K562 (cell line): Measurements from ENCODE around the gene LRP1. TPM values are rescaled to one million over a fixed set of nuclear protein-coding genes. Genes with fewer than 3 reads are reported as not detected.
A peak's percentile ranks its signal among the peaks of the same experiment; 100 is the strongest.

Experiments used
- ATAC-seq: fragments of 200-7000 bp; cut with Tn5 transposase; 3 replicates; pipeline ENCODE4 v1.9.1; 2020; ENCODE audit warnings: moderate library complexity
- BruUV-seq: library from RNA; stranded (reverse); fragments of 400-500 nt; replicated peaks from 2 replicates; lab custom pipeline; 2021; lab: Mats Ljungman, UMichigan
- CTCF ChIA-PET: fragments of 300-600 bp; formaldehyde crosslinking; extraction: SDS; loops from one replicate; lab custom pipeline; 2021; ENCODE audit warnings: low intra/inter-chr PET ratio; lab: Yijun Ruan, JAX
- POLR2A ChIA-PET: fragments of 300-600, 350-650 bp; sonication (Branson Sonifier 250); formaldehyde crosslinking; extraction: SDS; loops from one replicate; lab custom pipeline; 2021; ENCODE audit warnings: antibody characterized with exemption, inconsistent platforms; lab: Yijun Ruan, JAX
- DNase-seq, 4 experiments: peaks; one replicate each; pipeline versions ENCODE4 v3.0.0 to v3.0.0-alpha.2; 2011 to 2018; ENCODE audit warnings: low spot score in 3 of 4, mixed read lengths in 3 of 4; ENCODE audit errors: extremely low read depth in 1 of 4
- FAIRE-seq: peaks from 2 replicates; lab custom pipeline; 2011; peaks lifted over from hg19 to GRCh38; lab: Jason Lieb, UNC
- H2AFZ ChIP-seq: 2 replicates; pipeline ENCODE4 v1.6.0; 2011; ENCODE audit warnings: low read depth, low read length, control low read depth, inconsistent platforms
- H3K27ac ChIP-seq: fragments of 200-600 bp; 3 replicates; pipeline ENCODE4 v1.8.0; 2011; ENCODE audit warnings: low read depth, mild to moderate bottlenecking, control low read depth, inconsistent platforms, low read length, moderate library complexity, mixed read lengths; ENCODE audit errors: extremely low read depth
- H3K27me3 ChIP-seq, 2 experiments: fragments of 300-600 bp in 1 of 2; 2 replicates in 1 of 2; 3 replicates in 1 of 2; pipeline versions ENCODE4 v1.6.0 to v1.8.0; 2011; ENCODE audit warnings: inconsistent platforms in 2 of 2, low read length in 2 of 2, mild to moderate bottlenecking in 1 of 2, mixed read lengths in 1 of 2, moderate library complexity in 1 of 2; ENCODE audit not compliant: control insufficient read depth in 2 of 2, insufficient read depth in 2 of 2
- H3K36me3 ChIP-seq: fragments of 300-600 bp; 3 replicates; pipeline ENCODE4 v1.8.0; 2011; ENCODE audit warnings: mild to moderate bottlenecking, low read length, inconsistent platforms; ENCODE audit not compliant: control insufficient read depth, insufficient read depth
- H3K4me1 ChIP-seq, 2 experiments: fragments of 200-600 bp in 1 of 2; replicated peaks in 1 of 2; 2 replicates in 1 of 2; 3 replicates in 1 of 2; pipeline versions ENCODE4 v1.5.1 to v1.8.0; 2011; ENCODE audit warnings: inconsistent platforms in 2 of 2, low read length in 2 of 2, mild to moderate bottlenecking in 1 of 2, mixed read lengths in 1 of 2, moderate library complexity in 1 of 2; ENCODE audit not compliant: control insufficient read depth in 2 of 2, insufficient read depth in 2 of 2
- H3K4me2 ChIP-seq: 2 replicates; pipeline ENCODE4 v1.6.1; 2011; ENCODE audit warnings: low read length, control low read depth, inconsistent platforms, mixed read lengths; ENCODE audit not compliant: insufficient read depth
- H3K4me3 ChIP-seq: fragments of 200-600 bp; sonication (generic), shearing (Covaris generic); 2 replicates; pipeline ENCODE4 v1.5.1; 2016; ENCODE audit warnings: control low read depth, inconsistent platforms
- H3K79me2 ChIP-seq: fragments of 200-600 bp; 3 replicates; pipeline ENCODE4 v1.8.0; 2011; ENCODE audit warnings: low read length, inconsistent platforms; ENCODE audit not compliant: control insufficient read depth, insufficient read depth
- H3K9ac ChIP-seq, 2 experiments: 2 replicates each; pipeline versions ENCODE4 v1.6.0 to v1.6.1; 2011; ENCODE audit warnings: low read depth in 2 of 2, low read length in 2 of 2, control low read depth in 1 of 2, inconsistent platforms in 1 of 2, mild to moderate bottlenecking in 1 of 2, mixed read lengths in 1 of 2; ENCODE audit not compliant: insufficient read depth in 1 of 2
- H3K9me1 ChIP-seq: one replicate; pipeline ENCODE4 v1.6.0; 2011; ENCODE audit warnings: inconsistent platforms, mild to moderate bottlenecking, low read length, moderate library complexity; ENCODE audit not compliant: control insufficient read depth, insufficient read depth
- H3K9me3 ChIP-seq: replicated peaks from 2 replicates; pipeline ENCODE4 v1.5.1; 2011; ENCODE audit warnings: low read depth, low read length, inconsistent platforms; ENCODE audit not compliant: control insufficient read depth, insufficient read depth
- H4K20me1 ChIP-seq: replicated peaks from 2 replicates; pipeline ENCODE4 v1.6.1; 2011; ENCODE audit warnings: low read length, inconsistent platforms, mixed read lengths; ENCODE audit not compliant: control insufficient read depth, insufficient read depth
- ATF3 ChIP-seq, 2 experiments: fragments of 450-650 bp in 1 of 2; sonication (generic) in 1 of 2; formaldehyde crosslinking in 1 of 2; IDR thresholded peaks in 1 of 2; conservative IDR thresholded peaks in 1 of 2; 2 replicates each; pipeline versions ENCODE4 v1.6.1 to v1.8.1; 2016 to 2023; ENCODE audit warnings: mild to moderate bottlenecking in 2 of 2, moderate library complexity in 2 of 2, inconsistent platforms in 1 of 2, missing genetic modification reagents in 1 of 2
- ETV1 ChIP-seq: fragments of 450-650 bp; conservative IDR thresholded peaks from 2 replicates; pipeline ENCODE4 v1.6.1; 2016; ENCODE audit warnings: missing genetic modification characterization, control low read depth, low read depth, missing compliant biosample characterization
- KDM4B ChIP-seq, 2 experiments: fragments of 450-650 bp in 1 of 2; sonication (generic) in 1 of 2; IDR thresholded peaks; 2 replicates each; pipeline ENCODE4 v1.6.1; 2016 to 2017; ENCODE audit warnings: borderline replicate concordance in 2 of 2, antibody characterized with exemption in 1 of 2, low read depth in 1 of 2, mild to moderate bottlenecking in 1 of 2
- POLR2AphosphoS5 ChIP-seq: IDR thresholded peaks from 2 replicates; pipeline ENCODE4 v1.6.1; 2011; ENCODE audit warnings: mild to moderate bottlenecking, low read depth, low read length, moderate library complexity; ENCODE audit not compliant: control insufficient read depth, insufficient read depth
- whole genome bisulfite sequencing: fragments of 100-300 bp; shearing (Covaris generic); methylation state at CpG from one replicate; pipeline ENCODE4 v1.1.6; 2016; ENCODE audit warnings: low coverage, mixed read lengths; ENCODE audit not compliant: insufficient coverage; ENCODE audit errors: missing lambda C conversion rate; 5-methylcytosine and 5-hydroxymethylcytosine counted together
- in situ Hi-C: fragments of 300-500 bp; cut with MboI; formaldehyde crosslinking; loops from 4 replicates; pipeline ENCODE4 v1.15.0; 2018; ENCODE audit warnings: inconsistent platforms, mixed read lengths
- intact Hi-C: fragments of 100-400 bp; cut with micrococcal nuclease; formaldehyde crosslinking; loops from 2 replicates; pipeline ENCODE4 v1.14.2; 2022
- polyA plus RNA-seq, 8 experiments: library from polyadenylated mRNA; depleted of rRNA in 4 of 8; stranded (reverse) in 5 of 8; unstranded in 3 of 8; fragments of >200 nt; fragmentation: Nextera tagmentation in 2 of 8; fragmentation: Illumina TruSeq in 1 of 8; extraction: Ambion mirVana in 2 of 8; extraction: Trizol in 1 of 8; gene quantifications; 2 replicates each; pipeline versions ENCODE4 v1.2.1 to v1.2.3, GENCODE V29; 2011 to 2014; ENCODE audit warnings: inconsistent platforms in 1 of 8, missing spikeins in 1 of 8
- total RNA-seq, 7 experiments: library from RNA; depleted of rRNA in 6 of 7; stranded (reverse); fragments of >200 nt in 6 of 7; fragmentation: Illumina TruSeq in 2 of 7; extraction: Trizol in 2 of 7; gene quantifications; 2 replicates each; pipeline versions ENCODE4 v1.2.1 to v1.2.3, GENCODE V29; 2011 to 2021; ENCODE audit warnings: low replicate concordance in 1 of 7
- TF ChIP-seq, protein P1 (sequence below): fragments of 250-450 bp; sonication (Bioruptor Pico); IDR thresholded peaks from 2 replicates; pipeline ENCODE4 v1.5.0; 2021; ENCODE audit warnings: mild to moderate bottlenecking, moderate library complexity

LRP1 gene
- total and polyA plus RNA-seq, 9 of the 15 experiments (the other 6 are each of a cell fraction or from before 2014, with no cell fraction given): 0.04 to 0.64 (median 0.19) TPM; not detected in 2

DNA sequence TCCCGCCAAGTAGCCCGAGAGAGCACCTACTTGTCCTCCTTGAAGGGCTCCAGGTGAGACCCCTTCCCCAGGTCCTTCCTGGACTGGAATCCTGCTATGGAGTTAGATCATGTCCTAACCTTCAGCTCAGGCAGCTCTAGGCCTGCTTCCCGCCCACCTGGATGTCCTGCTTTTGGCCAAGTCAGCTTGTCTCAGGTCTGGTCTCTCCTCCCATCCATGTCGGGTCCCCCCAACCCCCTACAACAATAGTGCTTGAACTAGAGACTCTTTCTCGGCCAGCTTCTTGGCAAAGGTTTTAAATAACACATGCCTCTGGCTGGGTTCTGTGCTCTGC lies 35.8 kb upstream of the LRP1 start:
- Histone ChIP-seq H3K79me2 (peaks cover 38% of the 10 kb centered on the region), H3K4me1 (peaks cover 37 to 73% of the 10 kb centered on the region in 2 experiments), H2AFZ (no peak overlapping the region), H3K9ac (peak overlapping the region in 1 of 2 experiments; percentile 37; a peak in 1 of 4 replicates), H3K27ac (no peak overlapping the region; the same call in 2 of the 3 replicates), H3K4me3 (no peak overlapping the region), H4K20me1 (peaks cover 5% of the 10 kb centered on the region), H3K9me3 (no peaks in the 10 kb centered on the region), H3K4me2 (no peak overlapping the region; the same call in 1 of the 2 replicates), H3K27me3 (no peaks in the 10 kb centered on the region; a peak in 1 of 5 replicates), H3K36me3 (peaks cover 66% of the 10 kb centered on the region), H3K9me1 (no peaks in the 10 kb centered on the region)
- intact Hi-C loops: no loop called here
- POLR2A ChIA-PET: interaction anchor here (0.6 to 6.0 kb wide), 7 partner anchors 9 to 134 kb away, joined by 3 to 44 read pairs (median 4); partner anchors contain the start of genes NEMP1 and STAT6
- ATAC-seq (no peak), FAIRE-seq (no peak), DNase-seq (no peak)
- CTCF ChIA-PET: interaction anchor here (3.0 kb wide), 1 partner anchor 23 kb away, joined by 27 read pairs; no protein-coding TSS in a partner anchor
- 98% methylated on average over 4 of the region's 5 CpGs for WGBS
- BruUV-seq: no TSS peak
- in situ Hi-C loops: no loop called here
- TF ChIP-seq, protein P1, sequence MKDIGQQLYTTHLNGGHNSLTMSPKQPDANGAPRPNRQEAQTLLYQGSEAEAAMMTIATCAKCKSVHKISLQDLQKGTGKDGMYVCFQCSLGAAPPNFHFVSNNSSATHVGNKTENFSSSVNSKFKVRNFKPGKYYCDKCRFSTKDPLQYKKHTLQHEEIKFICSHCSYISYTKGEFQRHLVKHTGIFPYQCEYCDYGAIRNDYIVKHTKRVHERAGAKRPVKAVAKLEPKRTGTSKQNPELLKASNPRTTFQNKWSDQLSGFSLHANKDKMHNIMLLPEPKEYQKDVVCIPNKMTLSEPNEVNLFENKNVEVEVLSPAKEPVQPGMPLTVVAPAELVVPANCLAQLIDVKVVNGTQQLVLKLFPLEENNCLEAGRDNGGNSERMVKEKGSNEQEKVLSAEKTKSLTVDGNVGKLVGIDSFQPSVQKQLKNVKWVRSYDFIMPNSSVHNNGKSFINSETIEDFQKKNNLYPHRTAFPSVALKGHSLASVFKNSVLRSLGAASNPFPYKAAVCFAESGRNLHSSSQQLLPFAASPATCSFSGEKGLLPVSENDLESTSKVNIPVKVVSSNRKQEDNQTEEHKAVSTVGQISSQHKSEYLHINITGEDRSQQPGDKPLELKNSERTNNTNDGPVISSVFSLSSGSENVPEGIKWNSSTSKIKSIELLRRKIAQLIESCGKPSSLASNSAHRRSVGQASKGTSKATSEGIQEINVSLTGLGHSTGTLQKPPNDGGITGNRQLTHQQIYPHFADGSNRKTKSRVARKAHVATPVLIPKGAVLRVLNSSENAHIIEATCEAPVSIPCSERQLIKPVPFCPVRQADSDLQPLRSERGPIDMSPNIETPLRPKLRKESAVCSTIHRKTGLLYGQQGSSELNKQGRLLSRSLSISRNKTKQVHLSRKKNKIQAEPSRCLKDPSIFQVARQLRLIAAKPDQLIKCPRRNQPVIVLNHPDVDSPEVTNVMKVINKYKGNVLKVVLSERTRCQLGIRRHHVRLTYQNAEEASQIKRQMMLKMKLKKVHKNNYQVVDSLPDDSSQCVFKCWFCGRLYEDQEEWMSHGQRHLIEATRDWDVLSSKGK (CRISPR knock-in tag): no peak
- no peak for TF ChIP-seq ATF3 (IDR thresholded peaks at IDR 0.05)
- TF ChIP-seq ATF3 (CRISPR knock-in tag; conservative IDR thresholded peaks at IDR 0.05): no peak
- no peak for TF ChIP-seq KDM4B (IDR thresholded peaks at IDR 0.05; ENCODE audit: borderline replicate concordance in 2 of 2, low read depth in 1 of 2)
- 0 out of 2 replicates have a peak, but pooled peaks have one; percentile 23 for TF ChIP-seq POLR2AphosphoS5
- no peak for TF ChIP-seq ETV1 (tag)
